ENCODE measurements around the gene DAPK2. TPM values are rescaled to one million over a fixed set of nuclear protein-coding genes. Genes with fewer than 3 reads are reported as not detected.

DAPK2 gene
- total RNA-seq, 4 donors from 2014 or later: 12.0 to 49.8 (median 25.6) TPM

DNA sequence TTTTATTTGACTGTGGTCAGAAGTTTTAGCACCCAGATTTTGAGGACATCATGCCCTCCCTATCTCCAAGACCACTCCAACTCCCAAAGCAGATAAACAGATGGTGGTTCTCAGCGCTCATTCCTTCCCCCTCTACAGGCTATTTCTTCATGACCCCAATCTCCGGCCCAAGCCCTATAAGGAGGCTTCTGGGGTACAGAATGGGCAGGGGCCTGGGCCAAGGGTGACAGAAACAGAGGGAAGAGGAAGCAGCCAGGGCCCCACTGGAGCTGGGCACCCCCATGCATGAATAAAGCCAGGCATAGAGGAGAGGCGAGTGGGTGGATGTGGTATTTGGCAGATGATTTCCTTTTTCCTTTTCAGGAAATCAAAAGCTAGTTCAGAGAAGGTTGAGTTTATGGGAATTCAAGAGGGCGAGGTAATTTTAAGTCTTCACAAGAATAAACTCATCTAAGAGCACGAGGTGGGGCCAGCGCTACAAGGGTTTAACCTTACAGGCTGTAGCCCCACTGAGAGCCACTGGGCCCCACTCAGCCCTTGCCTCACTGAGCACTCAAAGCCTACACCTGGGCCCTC is 107.7 kb downstream of the DAPK2 start:
- no peak for ATAC-seq (ENCODE audit: low FRiP score)
- TF ChIP-seq, protein P1, sequence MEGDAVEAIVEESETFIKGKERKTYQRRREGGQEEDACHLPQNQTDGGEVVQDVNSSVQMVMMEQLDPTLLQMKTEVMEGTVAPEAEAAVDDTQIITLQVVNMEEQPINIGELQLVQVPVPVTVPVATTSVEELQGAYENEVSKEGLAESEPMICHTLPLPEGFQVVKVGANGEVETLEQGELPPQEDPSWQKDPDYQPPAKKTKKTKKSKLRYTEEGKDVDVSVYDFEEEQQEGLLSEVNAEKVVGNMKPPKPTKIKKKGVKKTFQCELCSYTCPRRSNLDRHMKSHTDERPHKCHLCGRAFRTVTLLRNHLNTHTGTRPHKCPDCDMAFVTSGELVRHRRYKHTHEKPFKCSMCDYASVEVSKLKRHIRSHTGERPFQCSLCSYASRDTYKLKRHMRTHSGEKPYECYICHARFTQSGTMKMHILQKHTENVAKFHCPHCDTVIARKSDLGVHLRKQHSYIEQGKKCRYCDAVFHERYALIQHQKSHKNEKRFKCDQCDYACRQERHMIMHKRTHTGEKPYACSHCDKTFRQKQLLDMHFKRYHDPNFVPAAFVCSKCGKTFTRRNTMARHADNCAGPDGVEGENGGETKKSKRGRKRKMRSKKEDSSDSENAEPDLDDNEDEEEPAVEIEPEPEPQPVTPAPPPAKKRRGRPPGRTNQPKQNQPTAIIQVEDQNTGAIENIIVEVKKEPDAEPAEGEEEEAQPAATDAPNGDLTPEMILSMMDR (IDR thresholded peaks at IDR 0.05): no peak
- DNase-seq (ENCODE audit: low spot score): no peak

DNA sequence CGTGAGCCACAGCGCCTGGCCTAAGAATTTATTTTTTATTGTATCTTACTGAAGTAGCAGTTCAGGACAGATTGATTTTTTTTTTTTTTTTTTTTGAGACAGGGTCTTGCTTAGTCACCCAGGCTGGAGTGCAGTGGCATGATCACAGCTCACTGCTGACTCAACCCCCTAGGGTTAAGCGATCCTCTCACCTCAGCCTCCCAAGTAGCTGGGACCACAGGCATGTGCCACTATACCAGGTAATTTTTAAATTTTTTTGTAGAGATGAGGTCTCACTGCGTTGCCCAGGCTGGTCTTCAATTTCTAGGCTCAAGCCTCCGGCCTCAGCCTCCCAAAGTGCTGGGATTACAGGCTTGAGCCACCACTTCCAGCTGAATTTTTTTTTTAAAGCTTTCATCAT is 112.8 kb downstream of the DAPK2 start:
- TF ChIP-seq, protein P1 (IDR thresholded peaks at IDR 0.05): no peak
- DNase-seq (ENCODE audit: low spot score) (no peak), ATAC-seq (ENCODE audit: low FRiP score) (no peak)

- DNase-seq (ENCODE audit: low spot score) (no peak), ATAC-seq (ENCODE audit: low FRiP score) (no peak)
- TF ChIP-seq, protein P1 (IDR thresholded peaks at IDR 0.05): no peak
Measured at GRCh38 chr15:63931556-63931955, 114.7 kb downstream of the DAPK2 start.

DNA sequence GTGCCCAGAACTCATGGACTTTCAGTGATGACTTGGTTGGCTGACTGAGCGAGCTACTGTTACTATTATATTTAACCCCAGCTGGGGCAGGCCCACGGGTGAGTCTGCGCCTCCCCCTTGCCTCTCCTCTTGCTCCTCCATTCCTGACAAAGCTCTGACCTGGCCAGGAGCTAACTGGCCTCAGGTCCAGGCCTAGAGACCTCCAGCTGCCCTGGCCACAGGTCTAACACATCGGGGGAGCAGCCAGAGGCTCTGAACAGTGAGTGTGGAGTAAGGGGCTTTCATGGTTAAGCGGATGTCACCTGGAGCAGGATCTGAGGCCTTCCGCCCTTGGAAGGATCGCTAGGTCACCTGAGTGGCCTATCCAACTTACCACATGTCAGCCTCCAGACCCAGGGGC is 116.3 kb downstream of the DAPK2 start:
- TF ChIP-seq, protein P1 (IDR thresholded peaks at IDR 0.05): no peak
- DNase-seq (ENCODE audit: low spot score) (no peak), ATAC-seq (ENCODE audit: low FRiP score) (no peak)

DNA sequence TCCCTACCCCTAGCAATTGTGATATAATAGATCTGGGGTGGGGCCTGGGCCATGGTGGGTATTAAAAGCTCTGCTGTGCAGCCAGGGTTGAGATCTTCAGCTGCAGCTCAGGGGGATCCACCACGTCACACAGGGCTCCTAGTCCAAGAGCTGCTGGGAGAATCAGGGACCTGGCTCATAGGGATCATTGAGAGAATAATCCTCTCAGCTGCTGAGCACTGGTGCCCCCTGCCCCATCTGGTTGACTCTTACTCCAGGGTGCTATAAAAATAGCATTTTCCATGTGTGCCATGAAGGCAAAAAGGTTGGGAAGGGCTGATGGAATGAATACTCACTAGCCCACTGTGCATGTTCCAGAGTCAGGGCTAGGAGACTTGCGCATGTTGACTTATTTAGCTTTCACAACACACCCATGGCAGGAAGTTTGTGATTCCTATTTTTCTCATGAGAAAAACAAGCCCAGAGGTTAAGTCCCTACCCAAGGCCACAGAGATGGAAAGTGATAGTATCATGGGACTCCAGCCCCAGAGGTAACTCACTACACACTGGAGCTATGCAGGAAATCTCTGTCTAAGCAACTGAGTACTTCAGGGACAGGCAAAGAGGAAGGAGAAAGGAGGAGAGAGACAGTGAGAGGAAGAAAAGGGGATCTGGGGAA is 118.0 kb downstream of the DAPK2 start:
- ATAC-seq (ENCODE audit: low FRiP score) (no peak), DNase-seq (ENCODE audit: low spot score) (no peak)
- TF ChIP-seq, protein P1 (IDR thresholded peaks at IDR 0.05): no peak

- TF ChIP-seq, protein P1 (IDR thresholded peaks at IDR 0.05): no peak
- ATAC-seq (ENCODE audit: low FRiP score): no peak
- DNase-seq (ENCODE audit: low spot score): no peak
Measured at GRCh38 chr15:63923993-63924950, 122.0 kb downstream of the DAPK2 start.
